ENCODE data around the gene HSD11B1L.

HSD11B1L gene

DNA sequence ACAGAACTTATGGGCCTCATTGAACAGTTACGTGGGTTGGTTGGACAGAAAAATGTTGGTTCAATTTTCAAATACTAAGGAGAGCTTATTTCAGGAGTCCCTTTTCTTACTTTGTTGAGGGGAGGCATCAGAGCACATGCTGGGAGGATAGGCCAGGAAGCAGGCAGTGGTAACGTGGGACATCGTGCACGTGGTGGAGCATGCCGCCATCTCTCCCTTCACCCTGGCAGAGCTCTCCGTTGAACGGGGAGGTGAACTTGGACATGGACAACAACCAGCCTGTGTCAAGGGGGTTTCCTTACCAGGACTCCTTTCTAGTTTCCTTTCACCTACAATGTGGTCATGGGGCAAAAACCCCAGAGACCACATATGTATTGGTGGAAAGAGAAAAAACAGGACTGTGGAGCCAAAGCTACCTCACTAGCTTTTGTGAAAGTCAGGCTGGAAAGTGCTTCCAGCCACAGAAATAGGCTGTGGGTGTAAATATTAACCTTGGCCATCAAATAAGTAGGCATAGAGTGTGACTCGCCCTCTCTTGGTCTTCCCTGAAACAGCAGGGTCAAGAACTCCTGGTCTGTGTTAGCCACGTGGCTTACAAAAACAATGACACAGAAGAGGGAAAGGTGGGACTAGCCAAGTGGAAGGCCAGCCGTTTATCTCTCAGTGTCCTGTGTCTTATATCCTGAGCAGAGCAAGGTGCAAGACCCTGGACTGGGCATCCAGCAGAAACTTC, 14.9 kb upstream of the HSD11B1L start:
- Histone ChIP-seq H3K4me3 (ENCODE audit: insufficient read depth, low read depth, low read length) (no peak overlapping the region), H3K9me3 (ENCODE audit: control insufficient read depth, low read length) (no peaks in the 10 kb centered on the region), H3K36me3 (ENCODE audit: control insufficient read depth, insufficient read depth, low read length) (peaks cover 79% of the 10 kb centered on the region), H3K27me3 (ENCODE audit: control insufficient read depth, insufficient read depth, low read length, poor library complexity, severe bottlenecking) (no peaks in the 10 kb centered on the region), H3K4me1 (ENCODE audit: control insufficient read depth, insufficient read depth, low read length) (peaks cover 5% of the 10 kb centered on the region), H3K27ac (ENCODE audit: insufficient read depth, low read depth, low read length, poor library complexity, severe bottlenecking) (no peak overlapping the region)
- WGBS, 2 experiments: 93 to 94% methylated on average over 10 of the region's 10 CpGs

DNA sequence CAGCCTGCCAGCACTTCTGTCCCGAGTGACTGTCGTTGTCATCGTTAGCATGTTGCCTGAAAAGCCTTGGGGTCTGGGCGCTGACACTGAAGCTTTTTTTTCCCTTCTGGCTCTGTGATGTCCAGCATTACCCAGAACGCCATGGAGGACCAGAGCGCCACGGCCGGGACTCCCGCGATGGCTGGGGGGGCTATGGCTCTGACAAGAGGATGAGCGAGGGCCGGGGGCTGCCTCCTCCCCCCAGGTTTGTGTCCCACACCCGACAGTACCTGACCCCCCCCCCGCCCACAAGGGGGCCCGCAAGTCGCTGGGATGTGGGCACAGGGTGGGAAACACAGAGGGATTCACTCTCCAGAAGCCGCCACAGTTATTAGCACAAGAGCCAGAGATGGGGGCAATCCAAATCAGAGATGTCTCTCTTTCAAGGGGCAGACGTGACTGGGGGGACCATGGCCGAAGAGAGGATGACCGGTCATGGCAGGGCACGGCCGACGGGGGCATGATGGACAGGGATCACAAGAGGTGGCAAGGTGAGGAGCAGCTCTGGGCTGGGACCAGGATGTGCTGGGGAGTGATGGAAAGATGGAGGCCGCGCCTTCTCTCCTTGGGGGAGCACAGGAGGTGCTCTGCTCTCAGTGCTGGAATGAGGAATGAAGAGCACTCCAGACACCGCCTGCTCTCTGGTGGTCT, 13.8 kb upstream of the HSD11B1L start:
- Histone ChIP-seq H3K4me1 (ENCODE audit: control insufficient read depth, insufficient read depth, low read length) (peaks cover 5% of the 10 kb centered on the region), H3K27me3 (ENCODE audit: control insufficient read depth, insufficient read depth, low read length, poor library complexity, severe bottlenecking) (no peaks in the 10 kb centered on the region), H3K9me3 (ENCODE audit: control insufficient read depth, low read length) (no peaks in the 10 kb centered on the region), H3K4me3 (ENCODE audit: insufficient read depth, low read depth, low read length) (no peak overlapping the region), H3K27ac (ENCODE audit: insufficient read depth, low read depth, low read length, poor library complexity, severe bottlenecking) (no peak overlapping the region), H3K36me3 (ENCODE audit: control insufficient read depth, insufficient read depth, low read length) (peaks cover 76% of the 10 kb centered on the region)
- WGBS, 2 experiments: 94 to 96% methylated on average over 26 of the region's 26 CpGs

DNA sequence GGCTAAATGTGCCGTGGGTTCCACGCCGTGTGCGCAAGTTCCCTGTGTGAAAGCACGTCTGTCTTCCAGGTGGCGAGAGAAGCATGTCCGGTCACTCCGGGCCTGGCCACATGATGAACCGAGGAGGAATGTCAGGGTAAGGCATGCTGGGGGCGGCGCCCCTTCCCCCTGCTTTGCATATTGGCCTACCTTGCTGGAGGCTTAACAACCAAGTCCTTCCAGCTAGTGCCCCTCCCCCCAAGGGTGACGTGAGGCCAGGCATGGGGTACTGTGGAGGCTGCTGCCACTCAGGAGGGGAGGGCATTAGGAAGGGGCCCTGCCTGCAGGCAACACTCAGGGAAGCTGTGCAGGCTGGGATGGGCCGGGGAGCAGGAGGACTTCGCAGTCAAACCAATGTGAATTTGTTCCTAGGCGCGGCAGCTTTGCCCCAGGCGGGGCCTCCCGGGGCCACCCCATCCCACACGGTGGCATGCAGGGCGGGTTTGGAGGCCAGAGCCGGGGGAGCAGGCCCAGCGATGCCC, 13.0 kb upstream of the HSD11B1L start:
- Histone ChIP-seq H3K36me3 (ENCODE audit: control insufficient read depth, insufficient read depth, low read length) (peaks cover 71% of the 10 kb centered on the region), H3K4me1 (ENCODE audit: control insufficient read depth, insufficient read depth, low read length) (peaks cover 5% of the 10 kb centered on the region), H3K9me3 (ENCODE audit: control insufficient read depth, low read length) (no peaks in the 10 kb centered on the region), H3K27ac (ENCODE audit: insufficient read depth, low read depth, low read length, poor library complexity, severe bottlenecking) (peak overlapping the region; percentile 40), H3K27me3 (ENCODE audit: control insufficient read depth, insufficient read depth, low read length, poor library complexity, severe bottlenecking) (no peaks in the 10 kb centered on the region), H3K4me3 (ENCODE audit: insufficient read depth, low read depth, low read length) (no peak overlapping the region)
- WGBS, 2 experiments: 88% methylated on average over 22 of the region's 22 CpGs

DNA sequence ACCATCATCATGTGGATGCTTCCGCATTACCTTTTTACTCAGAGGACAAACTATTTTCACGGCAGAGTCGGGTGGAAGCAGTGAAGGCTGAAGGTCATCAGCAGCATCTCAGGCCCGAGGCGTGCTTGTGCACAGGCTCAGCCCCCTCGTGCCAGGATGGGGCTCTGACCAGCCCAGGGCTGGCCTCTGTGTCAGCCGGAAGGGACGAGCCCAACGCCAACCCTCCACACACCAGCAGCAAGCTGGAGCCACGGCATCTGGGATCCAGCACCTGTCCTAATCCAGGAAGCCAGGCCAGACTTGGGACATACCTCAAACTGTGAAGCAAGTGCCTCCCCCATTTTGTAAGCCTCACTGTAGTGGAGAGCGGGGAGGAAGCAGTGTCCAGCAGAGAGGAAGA, 11.6 kb upstream of the HSD11B1L start:
- Histone ChIP-seq H3K27me3 (ENCODE audit: control insufficient read depth, insufficient read depth, low read length, poor library complexity, severe bottlenecking) (no peaks in the 10 kb centered on the region), H3K4me3 (ENCODE audit: insufficient read depth, low read depth, low read length) (no peak overlapping the region), H3K9me3 (ENCODE audit: control insufficient read depth, low read length) (no peaks in the 10 kb centered on the region), H3K27ac (ENCODE audit: insufficient read depth, low read depth, low read length, poor library complexity, severe bottlenecking) (no peak overlapping the region), H3K4me1 (ENCODE audit: control insufficient read depth, insufficient read depth, low read length) (peaks cover 5% of the 10 kb centered on the region), H3K36me3 (ENCODE audit: control insufficient read depth, insufficient read depth, low read length) (peaks cover 58% of the 10 kb centered on the region)
- 91 to 92% methylated on average over 11 of the region's 11 CpGs for WGBS, 2 experiments

DNA sequence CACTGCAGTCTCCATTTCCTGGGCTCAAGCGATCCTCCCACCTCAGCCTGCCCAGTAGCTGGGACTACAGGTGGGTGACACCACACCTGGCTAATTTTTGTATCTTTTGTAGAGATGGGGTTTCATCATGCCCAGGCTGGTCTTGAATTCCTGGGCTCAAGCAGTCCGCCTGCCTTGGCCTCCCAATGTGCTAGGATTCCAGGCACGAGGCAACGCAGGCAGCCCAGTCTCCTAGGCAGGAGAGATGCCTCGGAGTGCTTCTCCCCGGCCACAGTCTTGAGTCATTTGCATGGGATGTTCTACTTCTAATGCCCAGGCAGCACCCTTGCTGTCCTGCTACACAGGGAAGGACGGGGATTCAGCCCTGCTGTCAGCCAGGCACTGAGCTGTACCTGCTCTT, 9.2 kb upstream of the HSD11B1L start:
- 94% methylated on average over 7 of the region's 7 CpGs for WGBS, 2 experiments
- peaks cover 35% of the 10 kb centered on the region for H3K36me3 ChIP-seq (ENCODE audit: control insufficient read depth, insufficient read depth, low read length)

DNA sequence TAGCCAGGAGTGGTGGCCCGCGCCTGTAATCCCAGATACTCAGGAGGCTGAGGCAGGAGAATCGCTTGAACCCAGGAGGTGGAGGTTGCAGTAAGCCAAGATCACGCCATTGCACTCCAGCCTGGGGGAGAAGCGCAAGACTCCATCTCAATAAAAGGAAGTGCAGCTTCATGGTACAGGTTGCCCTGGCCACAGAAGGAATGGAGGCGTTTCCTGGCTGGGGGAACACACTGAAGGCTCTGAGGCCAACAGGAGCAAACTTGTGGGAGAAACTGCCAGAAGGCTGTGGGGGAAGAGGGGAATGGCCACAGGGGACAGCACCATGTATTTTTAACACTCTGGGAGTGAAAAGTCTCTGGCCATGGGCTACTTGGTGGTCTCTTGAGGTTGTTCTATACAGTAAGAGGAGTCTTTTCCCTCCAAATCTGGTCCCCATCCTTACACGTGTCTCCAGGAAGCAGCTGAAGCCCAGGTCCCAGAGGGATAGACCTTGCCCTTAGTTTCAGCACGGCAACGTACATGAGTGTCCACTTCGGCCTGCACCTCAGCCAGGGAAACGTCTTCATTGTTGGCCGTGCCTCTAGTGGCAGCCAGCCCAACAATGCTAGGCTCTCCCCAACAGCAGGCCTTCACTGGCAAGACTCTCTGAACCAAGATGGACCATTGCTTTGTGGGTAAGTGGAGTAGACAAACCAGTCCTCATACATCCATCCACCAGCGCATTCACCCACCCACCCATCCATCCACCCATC, 7.9 kb upstream of the HSD11B1L start:
- H3K4me3 ChIP-seq (ENCODE audit: insufficient read depth, low read depth, low read length): no peak overlapping the region
- H3K27me3 ChIP-seq (ENCODE audit: control insufficient read depth, insufficient read depth, low read length, poor library complexity, severe bottlenecking): no peaks in the 10 kb centered on the region
- WGBS, 2 experiments: 94 to 96% methylated on average over 13 of the region's 13 CpGs
- H3K27ac ChIP-seq (ENCODE audit: insufficient read depth, low read depth, low read length, poor library complexity, severe bottlenecking): no peak overlapping the region
- H3K36me3 ChIP-seq (ENCODE audit: control insufficient read depth, insufficient read depth, low read length): peaks cover 22% of the 10 kb centered on the region
- no peaks in the 10 kb centered on the region for H3K9me3 ChIP-seq (ENCODE audit: control insufficient read depth, low read length)
- H3K4me1 ChIP-seq (ENCODE audit: control insufficient read depth, insufficient read depth, low read length): peaks cover under 1% of the 10 kb centered on the region

More for the DNA sequence above, 9.2 kb upstream of the HSD11B1L start:
- Histone ChIP-seq H3K27me3 (ENCODE audit: control insufficient read depth, insufficient read depth, low read length, poor library complexity, severe bottlenecking) (no peaks in the 10 kb centered on the region), H3K4me1 (ENCODE audit: control insufficient read depth, insufficient read depth, low read length) (peaks cover 5% of the 10 kb centered on the region), H3K4me3 (ENCODE audit: insufficient read depth, low read depth, low read length) (no peak overlapping the region), H3K27ac (ENCODE audit: insufficient read depth, low read depth, low read length, poor library complexity, severe bottlenecking) (no peak overlapping the region), H3K9me3 (ENCODE audit: control insufficient read depth, low read length) (no peaks in the 10 kb centered on the region)

DNA sequence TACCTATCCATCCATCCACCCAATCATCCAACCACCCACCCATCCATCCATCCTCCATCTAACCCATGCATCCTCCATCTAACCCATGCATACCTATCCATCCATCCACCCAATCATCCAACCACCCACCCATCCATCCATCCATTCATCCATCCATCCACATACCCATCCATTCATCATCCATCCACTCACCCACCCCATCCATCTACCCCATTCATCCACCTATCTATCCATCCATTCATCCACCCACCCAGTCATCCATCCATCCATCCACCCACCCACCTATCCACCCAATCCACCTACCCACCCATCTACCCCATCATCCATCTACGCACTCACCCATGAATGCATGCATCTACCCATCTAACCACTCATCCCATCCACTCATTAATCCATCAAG, 7.1 kb upstream of the HSD11B1L start:
- Histone ChIP-seq H3K27me3 (ENCODE audit: control insufficient read depth, insufficient read depth, low read length, poor library complexity, severe bottlenecking) (no peaks in the 10 kb centered on the region), H3K9me3 (ENCODE audit: control insufficient read depth, low read length) (no peaks in the 10 kb centered on the region), H3K4me1 (ENCODE audit: control insufficient read depth, insufficient read depth, low read length) (no peaks in the 10 kb centered on the region), H3K4me3 (ENCODE audit: insufficient read depth, low read depth, low read length) (no peak overlapping the region), H3K36me3 (ENCODE audit: control insufficient read depth, insufficient read depth, low read length) (peaks cover 22% of the 10 kb centered on the region), H3K27ac (ENCODE audit: insufficient read depth, low read depth, low read length, poor library complexity, severe bottlenecking) (no peak overlapping the region)
- WGBS, 2 experiments: 96 to 97% methylated on average over 1 of the region's 1 CpG

DNA sequence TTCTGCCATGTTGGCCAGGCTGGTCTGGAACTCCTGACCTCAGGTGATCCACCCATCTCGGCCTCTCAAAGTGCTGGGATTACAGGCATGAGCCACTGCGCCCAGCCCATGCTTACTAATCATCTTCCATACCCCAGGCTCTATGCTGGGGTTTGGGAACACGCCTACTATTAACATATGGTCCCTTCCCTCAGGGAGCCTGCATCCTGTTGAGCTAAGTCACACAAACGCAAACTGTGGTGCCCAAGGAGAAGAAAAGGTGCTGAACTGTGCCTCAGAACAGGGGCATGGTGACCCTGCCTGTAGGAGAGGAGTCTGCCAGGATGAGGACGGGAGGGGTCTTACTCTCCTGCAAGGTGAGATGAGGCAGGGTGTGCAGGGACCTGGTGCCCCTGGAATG, 6.1 kb upstream of the HSD11B1L start:
- no peak overlapping the region for H3K4me3 ChIP-seq (ENCODE audit: insufficient read depth, low read depth, low read length)
- peaks cover 12% of the 10 kb centered on the region for H3K36me3 ChIP-seq (ENCODE audit: control insufficient read depth, insufficient read depth, low read length)
- no peak overlapping the region for H3K27ac ChIP-seq (ENCODE audit: insufficient read depth, low read depth, low read length, poor library complexity, severe bottlenecking)
- H3K9me3 ChIP-seq (ENCODE audit: control insufficient read depth, low read length): no peaks in the 10 kb centered on the region
- H3K27me3 ChIP-seq (ENCODE audit: control insufficient read depth, insufficient read depth, low read length, poor library complexity, severe bottlenecking): no peaks in the 10 kb centered on the region
- H3K4me1 ChIP-seq (ENCODE audit: control insufficient read depth, insufficient read depth, low read length): no peaks in the 10 kb centered on the region
- 89 to 94% methylated on average over 5 of the region's 5 CpGs for WGBS, 2 experiments

DNA sequence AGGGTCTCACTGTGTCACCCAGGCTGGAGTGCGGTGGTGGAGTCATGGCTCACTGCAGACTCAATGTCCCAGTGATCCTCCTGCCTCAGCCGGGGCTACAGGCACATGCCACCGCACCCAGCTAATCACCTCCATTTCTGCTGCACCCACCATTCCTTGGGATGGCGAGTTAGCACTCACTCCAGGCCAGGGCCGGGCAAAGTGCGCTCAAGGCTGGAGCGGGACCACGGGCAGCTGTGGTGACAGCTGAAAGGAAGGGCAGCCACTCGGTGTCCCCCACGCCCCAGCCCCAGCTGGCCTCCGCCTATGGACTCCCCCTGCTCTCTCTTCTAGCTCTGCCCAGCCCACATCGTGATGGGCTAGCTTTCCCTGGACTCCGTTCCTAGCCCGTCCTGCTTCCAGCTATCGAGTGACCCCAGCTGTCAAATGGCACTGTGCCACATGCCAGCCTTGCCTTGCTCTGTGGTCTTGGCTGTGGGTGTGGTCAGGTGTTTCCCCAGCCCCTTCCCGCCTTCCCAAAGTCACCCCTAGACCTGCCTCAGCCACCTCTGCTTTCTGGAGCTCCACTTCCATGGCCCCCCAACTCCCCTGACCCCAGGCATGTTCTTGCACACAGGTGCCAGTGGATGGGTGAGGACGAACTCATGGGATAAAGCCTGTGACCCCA, 4.6 kb upstream of the HSD11B1L start:
- no peak overlapping the region for H3K27ac ChIP-seq (ENCODE audit: insufficient read depth, low read depth, low read length, poor library complexity, severe bottlenecking)
- WGBS, 2 experiments: 93 to 94% methylated on average over 17 of the region's 17 CpGs
- no peaks in the 10 kb centered on the region for H3K27me3 ChIP-seq (ENCODE audit: control insufficient read depth, insufficient read depth, low read length, poor library complexity, severe bottlenecking)
- H3K4me1 ChIP-seq (ENCODE audit: control insufficient read depth, insufficient read depth, low read length): peaks cover under 1% of the 10 kb centered on the region
- peaks cover 9% of the 10 kb centered on the region for H3K36me3 ChIP-seq (ENCODE audit: control insufficient read depth, insufficient read depth, low read length)
- H3K9me3 ChIP-seq (ENCODE audit: control insufficient read depth, low read length): no peaks in the 10 kb centered on the region
- H3K4me3 ChIP-seq (ENCODE audit: insufficient read depth, low read depth, low read length): no peak overlapping the region

DNA sequence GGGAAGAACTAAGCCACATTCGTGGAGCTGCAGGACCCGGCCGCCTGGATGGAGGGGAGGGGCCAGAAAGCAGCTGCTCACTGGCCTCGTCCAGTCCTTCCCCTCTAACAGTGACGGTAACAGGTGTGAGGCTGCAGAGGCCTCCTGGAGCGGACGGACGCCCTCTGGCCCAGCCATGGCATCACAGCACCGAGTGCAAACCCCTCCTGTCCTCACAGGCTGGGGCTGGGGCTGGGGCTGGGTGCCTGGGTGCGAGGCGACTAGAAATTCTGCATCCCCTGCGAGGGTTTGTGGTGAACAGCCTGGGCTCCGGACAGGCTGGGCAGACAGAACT, 4.1 kb upstream of the HSD11B1L start:
- no peak overlapping the region for H3K27ac ChIP-seq (ENCODE audit: insufficient read depth, low read depth, low read length, poor library complexity, severe bottlenecking)
- H3K9me3 ChIP-seq (ENCODE audit: control insufficient read depth, low read length): no peaks in the 10 kb centered on the region
- no peaks in the 10 kb centered on the region for H3K27me3 ChIP-seq (ENCODE audit: control insufficient read depth, insufficient read depth, low read length, poor library complexity, severe bottlenecking)
- H3K4me3 ChIP-seq (ENCODE audit: insufficient read depth, low read depth, low read length): no peak overlapping the region
- H3K36me3 ChIP-seq (ENCODE audit: control insufficient read depth, insufficient read depth, low read length): peaks cover 5% of the 10 kb centered on the region
- H3K4me1 ChIP-seq (ENCODE audit: control insufficient read depth, insufficient read depth, low read length): peaks cover 6% of the 10 kb centered on the region
- WGBS, 2 experiments: 88% methylated on average over 13 of the region's 13 CpGs
